Coronary artery (tissue), 2 donors: ENCODE measurements around the gene NUF2.
A peak's percentile ranks its signal among the peaks of the same experiment; 100 is the strongest.
"Not testable (repeated sequence)": the region's sequence is repeated elsewhere in the genome, so short reads cannot be mapped to it uniquely, and the experiment has no call there.

Experiments used
- DNase-seq: peaks from one replicate; pipeline ENCODE4 v3.0.0-alpha.2; 2017; ENCODE audit warnings: low spot score
- H3K27ac ChIP-seq, 2 donors: fragments of 200-600 bp; sonication (generic); one replicate each; pipeline ENCODE4 v1.5.1; 2016 to 2019
- H3K4me3 ChIP-seq: fragments of 200-600 bp; sonication (generic); 2 replicates; pipeline ENCODE4 v1.5.1; 2016; ENCODE audit warnings: mild to moderate bottlenecking, moderate library complexity
- TF ChIP-seq, protein P1 (sequence below): fragments of 200-600 bp; sonication (generic); IDR thresholded peaks from one replicate; pipeline ENCODE4 v1.5.1; 2019; ENCODE audit warnings: antibody characterized with exemption

The NUF2 gene

GRCh38 chr1:163308811-163309210 is 12.9 kb upstream of the NUF2 start:
- DNase-seq = no peak
- Histone ChIP-seq H3K27ac (no peak overlapping the region), H3K4me3 (no peak overlapping the region)
- TF ChIP-seq, protein P1, sequence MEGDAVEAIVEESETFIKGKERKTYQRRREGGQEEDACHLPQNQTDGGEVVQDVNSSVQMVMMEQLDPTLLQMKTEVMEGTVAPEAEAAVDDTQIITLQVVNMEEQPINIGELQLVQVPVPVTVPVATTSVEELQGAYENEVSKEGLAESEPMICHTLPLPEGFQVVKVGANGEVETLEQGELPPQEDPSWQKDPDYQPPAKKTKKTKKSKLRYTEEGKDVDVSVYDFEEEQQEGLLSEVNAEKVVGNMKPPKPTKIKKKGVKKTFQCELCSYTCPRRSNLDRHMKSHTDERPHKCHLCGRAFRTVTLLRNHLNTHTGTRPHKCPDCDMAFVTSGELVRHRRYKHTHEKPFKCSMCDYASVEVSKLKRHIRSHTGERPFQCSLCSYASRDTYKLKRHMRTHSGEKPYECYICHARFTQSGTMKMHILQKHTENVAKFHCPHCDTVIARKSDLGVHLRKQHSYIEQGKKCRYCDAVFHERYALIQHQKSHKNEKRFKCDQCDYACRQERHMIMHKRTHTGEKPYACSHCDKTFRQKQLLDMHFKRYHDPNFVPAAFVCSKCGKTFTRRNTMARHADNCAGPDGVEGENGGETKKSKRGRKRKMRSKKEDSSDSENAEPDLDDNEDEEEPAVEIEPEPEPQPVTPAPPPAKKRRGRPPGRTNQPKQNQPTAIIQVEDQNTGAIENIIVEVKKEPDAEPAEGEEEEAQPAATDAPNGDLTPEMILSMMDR = no peak

- no peak for DNase-seq
- Histone ChIP-seq H3K27ac (no peak overlapping the region), H3K4me3 (no peak overlapping the region)
- TF ChIP-seq, protein P1 = peak; percentile 42
These were observed 5.9 kb upstream of the NUF2 start for GRCh38 chr1:163315773-163316374.

- TF ChIP-seq, protein P1 = no peak
- no peak for DNase-seq
- Histone ChIP-seq H3K27ac (peak overlapping the region; percentile 75 to 88), H3K4me3 (peak overlapping the region; percentile 85)
These were observed 863 bp upstream of the NUF2 start for GRCh38 chr1:163320891-163321290.

DNA sequence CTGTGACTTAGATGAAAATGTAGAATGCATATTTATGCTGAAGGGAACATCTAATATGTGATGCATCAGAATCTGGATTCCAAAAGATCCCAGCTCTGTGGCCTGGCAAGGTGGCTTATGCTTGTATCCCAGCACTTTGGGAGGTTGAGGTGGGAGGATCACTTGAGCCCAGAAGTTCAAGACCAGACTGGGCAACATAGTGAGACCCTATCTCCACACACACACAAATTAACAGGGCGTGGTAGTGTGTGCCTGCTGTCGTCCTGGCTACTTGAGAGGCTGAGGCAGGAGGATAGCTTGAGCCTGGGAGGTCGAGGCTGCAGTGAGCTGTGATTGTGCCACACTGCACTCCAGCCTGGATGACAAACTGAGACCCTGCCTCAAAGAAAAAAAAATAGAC is 1.6 kb downstream of the NUF2 start:
- DNase-seq, H3K27ac ChIP-seq, H3K4me3 ChIP-seq: not testable (repeated sequence)

DNA sequence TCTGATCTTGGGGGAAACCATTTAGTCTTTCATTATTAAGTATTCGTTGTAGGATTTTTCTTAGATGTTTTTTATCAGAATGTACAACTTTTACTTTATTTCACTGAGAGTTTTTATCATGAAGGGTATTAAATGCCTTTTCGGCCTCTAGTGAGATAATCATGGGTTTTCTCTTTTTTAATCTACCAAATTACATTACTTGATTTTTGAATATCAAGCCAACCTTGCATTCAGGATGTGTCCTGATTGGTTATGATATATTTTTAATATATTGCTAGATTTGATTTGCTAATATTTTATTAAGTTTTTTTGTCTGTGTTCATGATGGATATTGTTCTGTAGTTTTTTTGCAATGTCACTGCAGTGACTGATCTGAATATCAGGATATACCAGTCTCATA is 9.4 kb downstream of the NUF2 start:
- DNase-seq = no peak

DNA sequence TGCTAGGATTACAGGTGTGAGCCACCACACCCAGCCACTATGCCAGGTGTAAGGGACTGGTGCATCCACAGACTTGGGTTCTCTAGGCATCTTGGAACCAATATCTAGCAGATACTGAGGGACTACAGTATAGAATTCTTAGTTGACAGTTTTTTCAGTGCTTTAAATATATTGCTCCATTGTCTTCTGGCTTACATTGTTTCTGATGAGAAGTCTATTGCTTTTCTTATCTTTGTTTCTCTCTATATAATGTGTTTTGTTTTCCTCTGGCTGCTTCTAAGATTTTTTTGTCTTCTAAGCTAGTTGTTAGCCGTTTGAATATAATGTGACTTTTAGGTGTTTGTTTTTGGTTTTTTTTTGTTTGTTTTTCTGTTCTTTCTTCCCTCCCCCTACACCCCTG is 13.5 kb downstream of the NUF2 start:
- TF ChIP-seq, protein P1 = no peak
- no peak overlapping the region for H3K27ac ChIP-seq
- H3K4me3 ChIP-seq = no peak overlapping the region
- DNase-seq = no peak

More for the DNA sequence above, 9.4 kb downstream of the NUF2 start:
- TF ChIP-seq, protein P1 = no peak
- H3K4me3 ChIP-seq = no peak overlapping the region
- no peak overlapping the region for H3K27ac ChIP-seq

DNA sequence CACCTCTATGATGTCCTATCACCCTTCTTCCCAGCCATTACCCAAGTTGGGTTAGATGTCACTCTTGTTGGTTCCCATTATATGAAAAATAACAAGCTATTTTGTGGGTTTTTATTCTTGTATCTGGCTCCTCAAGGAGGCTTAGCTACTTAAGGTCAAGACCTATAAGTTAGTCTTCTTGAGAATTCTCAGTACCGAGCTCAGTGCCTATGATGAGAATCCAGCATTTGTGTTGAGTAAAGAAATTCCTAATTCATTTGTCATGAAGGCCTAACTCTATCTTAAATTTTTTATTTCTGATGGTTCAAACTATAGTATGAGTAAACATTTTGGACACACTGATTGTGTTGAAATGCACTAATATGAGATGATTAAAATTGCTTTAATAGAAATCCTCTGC is 15.9 kb downstream of the NUF2 start:
- TF ChIP-seq, protein P1 = no peak
- no peak overlapping the region for H3K4me3 ChIP-seq
- no peak for DNase-seq
- H3K27ac ChIP-seq = no peak overlapping the region
